T-helper 1 cell treated with Interleukin-12 subunit alpha and Interleukin-12 subunit beta and Interleukin-4 antibody, amounts not matched to agents 30 μg/mL and 1 μg/mL, for 36 hours (primary cell): ENCODE data around the gene DNAJC5G.
"Not testable (repeated sequence)": the region's sequence is repeated elsewhere in the genome, so short reads cannot be mapped to it uniquely, and the experiment has no call there.

Experiments
- H3K27ac Mint-ChIP-seq: one replicate; pipeline ENCODE4 v1.8.0; 2021; ENCODE audit warnings: mild to moderate bottlenecking, mixed read lengths
- H3K27me3 Mint-ChIP-seq: one replicate; pipeline ENCODE4 v1.8.0; 2021; ENCODE audit warnings: low read depth, mixed read lengths
- H3K36me3 Mint-ChIP-seq: one replicate; pipeline ENCODE4 v1.8.0; 2021; ENCODE audit warnings: low read depth, mixed read lengths
- H3K4me1 Mint-ChIP-seq: one replicate; pipeline ENCODE4 v1.8.0; 2021; ENCODE audit warnings: low read depth, mixed read lengths
- H3K4me3 Mint-ChIP-seq: one replicate; pipeline ENCODE4 v1.8.0; 2021; ENCODE audit warnings: mild to moderate bottlenecking, moderate library complexity, mixed read lengths
- H3K9me3 Mint-ChIP-seq: one replicate; pipeline ENCODE4 v1.8.0; 2021; ENCODE audit warnings: mixed read lengths

The DNAJC5G gene

GRCh38 chr2:27282892-27283291, 7.7 kb downstream of the DNAJC5G start:
- Mint-ChIP-seq H3K27ac (no peak overlapping the region), H3K9me3 (no peaks in the 10 kb centered on the region), H3K4me1 (peaks cover 3% of the 10 kb centered on the region), H3K36me3 (no peaks in the 10 kb centered on the region), H3K27me3 (peaks cover 39% of the 10 kb centered on the region), H3K4me3 (no peak overlapping the region)

- H3K36me3 Mint-ChIP-seq, result no peaks in the 10 kb centered on the region
- H3K4me1 Mint-ChIP-seq, result peaks cover under 1% of the 10 kb centered on the region
- H3K4me3 Mint-ChIP-seq, result no peak overlapping the region
- peaks cover 48% of the 10 kb centered on the region for H3K27me3 Mint-ChIP-seq
- H3K27ac Mint-ChIP-seq, result no peak overlapping the region
- no peaks in the 10 kb centered on the region for H3K9me3 Mint-ChIP-seq
These were observed 9.8 kb downstream of the DNAJC5G start for GRCh38 chr2:27284996-27285395.

GRCh38 chr2:27285481-27285880, 10.2 kb downstream of the DNAJC5G start:
- Mint-ChIP-seq H3K36me3 (no peaks in the 10 kb centered on the region), H3K4me1 (no peaks in the 10 kb centered on the region), H3K4me3 (no peak overlapping the region), H3K27me3 (peaks cover 48% of the 10 kb centered on the region), H3K9me3 (no peaks in the 10 kb centered on the region), H3K27ac (no peak overlapping the region)

- no peak overlapping the region for H3K4me3 Mint-ChIP-seq
- no peaks in the 10 kb centered on the region for H3K9me3 Mint-ChIP-seq
- H3K27me3 Mint-ChIP-seq, result peaks cover 51% of the 10 kb centered on the region
- H3K4me1 Mint-ChIP-seq, result no peaks in the 10 kb centered on the region
- H3K27ac Mint-ChIP-seq, result no peak overlapping the region
- H3K36me3 Mint-ChIP-seq, result no peaks in the 10 kb centered on the region
These were observed 13.4 kb downstream of the DNAJC5G start for GRCh38 chr2:27288610-27289009.

GRCh38 chr2:27290549-27290948, 15.3 kb downstream of the DNAJC5G start:
- H3K4me3 Mint-ChIP-seq, result no peak overlapping the region
- no peaks in the 10 kb centered on the region for H3K36me3 Mint-ChIP-seq
- no peaks in the 10 kb centered on the region for H3K9me3 Mint-ChIP-seq
- no peak overlapping the region for H3K27ac Mint-ChIP-seq
- no peaks in the 10 kb centered on the region for H3K4me1 Mint-ChIP-seq
- H3K27me3 Mint-ChIP-seq, result peaks cover 46% of the 10 kb centered on the region

GRCh38 chr2:27291865-27292264, 16.6 kb downstream of the DNAJC5G start:
- Mint-ChIP-seq H3K27me3 (peaks cover 43% of the 10 kb centered on the region), H3K9me3 (no peaks in the 10 kb centered on the region), H3K4me3 (no peak overlapping the region), H3K36me3 (no peaks in the 10 kb centered on the region), H3K4me1 (no peaks in the 10 kb centered on the region), H3K27ac (no peak overlapping the region)

GRCh38 chr2:27294928-27295327, 19.7 kb downstream of the DNAJC5G start:
- peaks cover 34% of the 10 kb centered on the region for H3K27me3 Mint-ChIP-seq
- no peaks in the 10 kb centered on the region for H3K9me3 Mint-ChIP-seq
- no peak overlapping the region for H3K4me3 Mint-ChIP-seq
- H3K4me1 Mint-ChIP-seq, result no peaks in the 10 kb centered on the region
- H3K27ac Mint-ChIP-seq, result no peak overlapping the region
- no peaks in the 10 kb centered on the region for H3K36me3 Mint-ChIP-seq

GRCh38 chr2:27296481-27296880, 21.2 kb downstream of the DNAJC5G start:
- Mint-ChIP-seq H3K9me3 (no peaks in the 10 kb centered on the region), H3K27me3 (peaks cover 32% of the 10 kb centered on the region), H3K36me3 (no peaks in the 10 kb centered on the region), H3K27ac (no peak overlapping the region), H3K4me1 (no peaks in the 10 kb centered on the region), H3K4me3 (no peak overlapping the region)

GRCh38 chr2:27297195-27297594, 22.0 kb downstream of the DNAJC5G start:
- Mint-ChIP-seq H3K36me3 (no peaks in the 10 kb centered on the region), H3K9me3 (no peaks in the 10 kb centered on the region), H3K4me1 (no peaks in the 10 kb centered on the region), H3K4me3 (no peak overlapping the region), H3K27me3 (peaks cover 25% of the 10 kb centered on the region), H3K27ac (no peak overlapping the region)

GRCh38 chr2:27298391-27299080, 23.3 kb downstream of the DNAJC5G start:
- Mint-ChIP-seq H3K27ac (no peak overlapping the region), H3K9me3 (no peaks in the 10 kb centered on the region), H3K4me3 (no peak overlapping the region), H3K36me3 (no peaks in the 10 kb centered on the region), H3K4me1 (peaks cover 4% of the 10 kb centered on the region), H3K27me3 (peaks cover 15% of the 10 kb centered on the region)

GRCh38 chr2:27300606-27301005, 25.4 kb downstream of the DNAJC5G start:
- not testable (repeated sequence) for H3K4me3 Mint-ChIP-seq, H3K9me3 Mint-ChIP-seq, H3K4me1 Mint-ChIP-seq, H3K36me3 Mint-ChIP-seq, H3K27ac Mint-ChIP-seq
- H3K27me3 Mint-ChIP-seq, result peaks cover 24% of the 10 kb centered on the region

- no peaks in the 10 kb centered on the region for H3K36me3 Mint-ChIP-seq
- H3K27ac Mint-ChIP-seq, result no peak overlapping the region
- H3K27me3 Mint-ChIP-seq, result peaks cover 19% of the 10 kb centered on the region
- H3K4me3 Mint-ChIP-seq, result peak overlapping the region; percentile 63
- H3K9me3 Mint-ChIP-seq, result no peaks in the 10 kb centered on the region
- H3K4me1 Mint-ChIP-seq, result peaks cover 4% of the 10 kb centered on the region
These were observed 28.1 kb downstream of the DNAJC5G start for GRCh38 chr2:27303093-27304025.

GRCh38 chr2:27304488-27305240, 29.4 kb downstream of the DNAJC5G start:
- H3K36me3 Mint-ChIP-seq, result peaks cover 7% of the 10 kb centered on the region
- H3K27me3 Mint-ChIP-seq, result peaks cover 12% of the 10 kb centered on the region

GRCh38 chr2:27305516-27305915, 30.3 kb downstream of the DNAJC5G start:
- Mint-ChIP-seq H3K4me3 (no peak overlapping the region), H3K4me1 (peaks cover 4% of the 10 kb centered on the region), H3K36me3 (peaks cover 9% of the 10 kb centered on the region), H3K27ac (no peak overlapping the region), H3K27me3 (peaks cover 12% of the 10 kb centered on the region), H3K9me3 (no peaks in the 10 kb centered on the region)

More at GRCh38 chr2:27304488-27305240, 29.4 kb downstream of the DNAJC5G start:
- no peak overlapping the region for H3K27ac Mint-ChIP-seq
- H3K9me3 Mint-ChIP-seq, result no peaks in the 10 kb centered on the region
- H3K4me3 Mint-ChIP-seq, result no peak overlapping the region
- H3K4me1 Mint-ChIP-seq, result peaks cover 4% of the 10 kb centered on the region
